IMR-90 (cell line): ENCODE data around the gene LATS1. TPM values are rescaled to one million over a fixed set of nuclear protein-coding genes. Genes with fewer than 3 reads are reported as not detected.

Experiments used
- ATAC-seq: fragments of 200-7000 bp; cut with Tn5 transposase; 2 replicates; pipeline ENCODE4 v1.9.1; 2020; ENCODE audit warnings: low read depth, mild to moderate bottlenecking, moderate library complexity
- BruUV-seq: library from RNA; stranded (reverse); fragments of 400-500 nt; replicated peaks from 2 replicates; lab custom pipeline; 2021; lab: Mats Ljungman, UMichigan
- CTCF ChIA-PET: fragments of 300-600 bp; formaldehyde crosslinking; extraction: SDS; loops from one replicate; lab custom pipeline; 2021; ENCODE audit warnings: antibody characterized with exemption; lab: Yijun Ruan, JAX
- POLR2A ChIA-PET: fragments of 300-600 bp; sonication (Branson Sonifier 250); formaldehyde crosslinking; loops from one replicate; lab custom pipeline; 2022; ENCODE audit warnings: antibody characterized with exemption; ENCODE audit not compliant: unreplicated experiment; lab: Charles Lee
- DNase-seq: peaks from one replicate; pipeline ENCODE4 v3.0.0; 2013
- H2AFZ ChIP-seq: replicated peaks from 2 replicates; pipeline ENCODE3; 2013; ENCODE audit warnings: low read length, mild to moderate bottlenecking; ENCODE audit not compliant: poor library complexity
- H2AK5ac ChIP-seq: 2 replicates; pipeline ENCODE4 v1.6.1; 2013; ENCODE audit warnings: low read depth, low read length, inconsistent platforms
- H2AK9ac ChIP-seq: replicated peaks from 2 replicates; pipeline ENCODE3; 2013; ENCODE audit warnings: mild to moderate bottlenecking, low read depth, low read length, moderate library complexity; ENCODE audit not compliant: poor library complexity
- H2BK120ac ChIP-seq: 2 replicates; pipeline ENCODE4 v1.6.1; 2013; ENCODE audit warnings: low read depth, low read length, inconsistent platforms
- H2BK15ac ChIP-seq: 3 replicates; pipeline ENCODE4 v1.6.1; 2013; ENCODE audit warnings: low read depth, low read length, inconsistent platforms
- H2BK20ac ChIP-seq: 2 replicates; pipeline ENCODE4 v1.6.1; 2013; ENCODE audit warnings: low read depth, mild to moderate bottlenecking, inconsistent platforms, low read length, moderate library complexity
- H2BK5ac ChIP-seq: 2 replicates; pipeline ENCODE4 v1.6.1; 2013; ENCODE audit warnings: mild to moderate bottlenecking, low read depth, low read length, inconsistent platforms; ENCODE audit not compliant: poor library complexity, severe bottlenecking
- H3K14ac ChIP-seq: replicated peaks from 2 replicates; pipeline ENCODE4 v1.6.1; 2013; ENCODE audit warnings: low read depth, low read length, inconsistent platforms
- H3K18ac ChIP-seq: 2 replicates; pipeline ENCODE4 v1.6.1; 2013; ENCODE audit warnings: low read depth, low read length, control low read depth
- H3K23ac ChIP-seq: 2 replicates; pipeline ENCODE4 v1.6.1; 2013; ENCODE audit warnings: low read depth, low read length, inconsistent platforms
- H3K27ac ChIP-seq: 2 replicates; pipeline ENCODE4 v1.5.1; 2013; ENCODE audit warnings: mild to moderate bottlenecking, control low read depth, low read length; ENCODE audit not compliant: insufficient read depth
- H3K27me3 ChIP-seq: 2 replicates; pipeline ENCODE4 v1.6.1; 2013; ENCODE audit warnings: low read length; ENCODE audit not compliant: control insufficient read depth, insufficient read depth
- H3K36me3 ChIP-seq: 2 replicates; pipeline ENCODE4 v1.6.1; 2013; ENCODE audit warnings: low read length, mixed read lengths; ENCODE audit not compliant: control insufficient read depth, insufficient read depth
- H3K4ac ChIP-seq: 2 replicates; pipeline ENCODE4 v1.6.1; 2013; ENCODE audit warnings: low read depth, low read length, inconsistent platforms
- H3K4me1 ChIP-seq: 2 replicates; pipeline ENCODE4 v1.6.1; 2013; ENCODE audit warnings: low read length, mixed read lengths; ENCODE audit not compliant: control insufficient read depth, insufficient read depth
- H3K4me2 ChIP-seq: 2 replicates; pipeline ENCODE4 v1.6.1; 2013; ENCODE audit warnings: low read depth, mild to moderate bottlenecking, control low read depth, low read length, moderate library complexity
- H3K4me3 ChIP-seq: 2 replicates; pipeline ENCODE4 v1.5.1; 2013; ENCODE audit warnings: low read depth, mild to moderate bottlenecking, control low read depth, low read length, moderate library complexity; ENCODE audit not compliant: insufficient read depth
- H3K56ac ChIP-seq: 2 replicates; pipeline ENCODE4 v1.6.1; 2013; ENCODE audit warnings: low read length, inconsistent platforms; ENCODE audit not compliant: insufficient read depth; ENCODE audit errors: extremely low read depth
- H3K79me1 ChIP-seq, 2 experiments: 2 replicates each; pipeline ENCODE4 v1.6.1; 2013; ENCODE audit warnings: low read length in 2 of 2, inconsistent platforms in 1 of 2, low read depth in 1 of 2
- H3K9ac ChIP-seq: 2 replicates; pipeline ENCODE4 v1.6.1; 2013; ENCODE audit warnings: low read depth, low read length, control low read depth
- H3K9me1 ChIP-seq: 2 replicates; pipeline ENCODE4 v1.6.1; 2013; ENCODE audit warnings: low read length, inconsistent platforms; ENCODE audit not compliant: insufficient read depth
- H3K9me3 ChIP-seq: 2 replicates; pipeline ENCODE4 v1.6.1; 2013; ENCODE audit warnings: low read length; ENCODE audit not compliant: control insufficient read depth, insufficient read depth
- H4K20me1 ChIP-seq: 2 replicates; pipeline ENCODE4 v1.6.1; 2013; ENCODE audit warnings: low read length, inconsistent platforms; ENCODE audit not compliant: insufficient read depth
- H4K5ac ChIP-seq: 2 replicates; pipeline ENCODE4 v1.6.1; 2013; ENCODE audit warnings: mild to moderate bottlenecking, low read depth, low read length, control low read depth
- H4K8ac ChIP-seq, 2 experiments: 2 replicates each; pipeline ENCODE4 v1.6.1; 2013; ENCODE audit warnings: low read depth in 2 of 2, low read length in 2 of 2, control low read depth in 1 of 2, inconsistent platforms in 1 of 2
- H4K91ac ChIP-seq: 2 replicates; pipeline ENCODE4 v1.6.1; 2013; ENCODE audit warnings: low read depth, low read length, inconsistent platforms; ENCODE audit not compliant: insufficient read depth
- BHLHE40 ChIP-seq: fragments of 150-350 bp; IDR thresholded peaks from 2 replicates; pipeline ENCODE4 v1.6.1; 2016; ENCODE audit warnings: mild to moderate bottlenecking, low read depth, low read length
- CHD1 ChIP-seq: IDR thresholded peaks from 2 replicates; pipeline ENCODE4 v1.6.1; 2012; ENCODE audit warnings: low read depth, low read length, improper control_type of control experiment
- WGBS, 2 experiments: methylation state at CpG; one replicate each; pipeline versions ENCODE4 v1.1.5 to v1.1.7; 2013; ENCODE audit warnings: missing lambda C conversion rate in 2 of 2; ENCODE audit not compliant: insufficient read length in 1 of 2; ENCODE audit errors: extremely low coverage in 2 of 2; 5-methylcytosine and 5-hydroxymethylcytosine counted together
- dilution Hi-C: fragments of 300-500 bp; cut with HindIII; formaldehyde crosslinking; loops from one replicate; pipeline ENCODE4 v1.14.3; 2018; ENCODE audit warnings: low sequenced_read_pairs; ENCODE audit not compliant: unreplicated experiment
- in situ Hi-C: fragments of 300-500 bp; cut with MboI; formaldehyde crosslinking; loops from 3 replicates; pipeline ENCODE4 v1.14.3; 2019; ENCODE audit warnings: low sequenced_read_pairs, inconsistent platforms, mixed read lengths
- intact Hi-C: fragments of 100-400 bp; cut with micrococcal nuclease; formaldehyde crosslinking; loops from 2 replicates; pipeline ENCODE4 v1.10.0; 2022
- polyA plus RNA-seq, 3 experiments: library from polyadenylated mRNA; depleted of rRNA; stranded (reverse); fragments of >200 nt; gene quantifications; 2 replicates each; pipeline ENCODE4 v1.2.3, GENCODE V29; 2012; ENCODE audit warnings: low replicate concordance in 1 of 3
- total RNA-seq: library from RNA; depleted of rRNA; stranded (reverse); fragments of >200 nt; gene quantifications from 2 replicates; pipeline ENCODE4 v1.2.3, GENCODE V29; 2012

Gene LATS1
- total and polyA plus RNA-seq, 2 of the 4 experiments (the other 2 are of a cell fraction): 7.9 to 20.1 TPM

DNA sequence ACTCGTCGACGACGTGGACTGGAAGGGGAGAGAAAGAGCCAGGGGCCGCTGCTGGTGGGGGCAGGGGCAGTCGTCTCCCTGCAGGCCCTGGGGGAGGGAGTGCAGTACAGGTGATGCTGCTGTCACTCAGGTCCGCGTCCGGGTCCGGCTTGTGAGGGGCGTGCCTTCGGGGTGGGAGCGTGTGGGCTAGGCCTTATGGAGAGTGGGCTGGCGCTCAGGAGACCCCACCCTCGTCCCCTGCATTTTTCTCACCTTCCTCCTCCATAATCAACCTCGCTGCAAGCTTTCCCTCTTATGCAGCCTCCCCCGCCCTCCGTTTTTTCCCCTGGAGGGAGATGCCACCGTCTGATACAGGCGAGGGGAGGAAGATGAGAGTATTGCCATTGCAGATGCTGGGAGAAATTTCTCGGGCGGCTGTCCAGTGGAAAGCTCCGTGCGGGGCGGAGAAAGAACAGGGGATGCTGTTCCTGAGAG, 32.3 kb upstream of the LATS1 start:
- intact Hi-C loops: no loop called here
- Histone ChIP-seq H4K8ac (peak overlapping the region in 1 of 2 experiments; percentile 84; a peak in 2 of 4 replicates), H3K36me3 (no peaks in the 10 kb centered on the region), H4K20me1 (peaks cover 22% of the 10 kb centered on the region), H3K27me3 (no peaks in the 10 kb centered on the region), H2AFZ (peak overlapping the region; percentile 94), H3K14ac (peak overlapping the region; percentile 86), H3K9ac (peak overlapping the region; percentile 94), H2AK9ac (peak overlapping the region; percentile 74), H3K4ac (peak overlapping the region; percentile 75), H3K4me3 (peak overlapping the region; percentile 93), H3K56ac (peak overlapping the region; percentile 38; the same call in 1 of the 2 replicates), H3K27ac (peak overlapping the region; percentile 91), H2AK5ac (peak overlapping the region; percentile 74; the same call in 1 of the 2 replicates), H3K79me1 (peaks cover 14 to 39% of the 10 kb centered on the region in 2 experiments; a peak in 3 of 4 replicates), H2BK20ac (no peak overlapping the region), H3K4me2 (peak overlapping the region; percentile 80), H2BK5ac (peak overlapping the region; percentile 81), H2BK120ac (no peak overlapping the region), H3K23ac (peak overlapping the region; percentile 83), H3K9me1 (0 out of 2 replicates have a peak, but pooled peaks cover 2% of the 10 kb centered on the region), H3K4me1 (no peaks in the 10 kb centered on the region), H3K18ac (no peak overlapping the region), H3K9me3 (no peaks in the 10 kb centered on the region), H4K5ac (no peak overlapping the region), H2BK15ac (no peak overlapping the region), H4K91ac (peak overlapping the region; percentile 58; the same call in 1 of the 2 replicates)
- peak; percentile 49 for DNase-seq
- ChIA-PET CTCF (no interaction called here), POLR2A (no interaction called here)
- 0% methylated on average over 4 of the region's 25 CpGs; no CpG with 5 or more reads in 1 of the 2 experiments for WGBS, 2 experiments
- in situ Hi-C loops: no loop called here
- no peak for TF ChIP-seq CHD1
- TF ChIP-seq BHLHE40: no peak
- BruUV-seq: no TSS peak
- dilution Hi-C loops: no loop called here
- ATAC-seq: peak; percentile 48
